ENCODE data around the gene HPCAL1. TPM values are rescaled to one million over a fixed set of nuclear protein-coding genes. Genes with fewer than 3 reads are reported as not detected.

Gene HPCAL1
- total RNA-seq, 1 experiment from 2014 or later, result 312 TPM

GRCh38 chr2:10397878-10398277 is 95.2 kb downstream of the HPCAL1 start:
- H3K79me2 ChIP-seq (ENCODE audit: low read length), result peaks cover 71% of the 10 kb centered on the region
- no peaks in the 10 kb centered on the region for H4K20me1 ChIP-seq (ENCODE audit: low read length)
- no peak for DNase-seq
- intact Hi-C loops (cut with micrococcal nuclease), result no loop called here
- no peak overlapping the region for H3K4me2 ChIP-seq (ENCODE audit: low read length)
- peaks cover 41% of the 10 kb centered on the region for H3K4me1 ChIP-seq (ENCODE audit: insufficient read depth, low read length)
- no peak overlapping the region for H3K4me3 ChIP-seq (ENCODE audit: low read length)
- TF ChIP-seq EZH2 (IDR thresholded peaks at IDR 0.05; ENCODE audit: low read length, unreplicated experiment) (no peak), CTCF (conservative IDR thresholded peaks at IDR 0.05; ENCODE audit: low read depth, low read length) (no peak), EZH2phosphoT487 (IDR thresholded peaks at IDR 0.05; ENCODE audit: borderline replicate concordance, low read length) (no peak)
- H3K9me2 ChIP-seq (replicated peaks; ENCODE audit: low read length), result no peaks in the 10 kb centered on the region
- no peak for ATAC-seq
- no peaks in the 10 kb centered on the region for H3K27me3 ChIP-seq (ENCODE audit: low read length)
- peaks cover 30% of the 10 kb centered on the region for H3K36me3 ChIP-seq (ENCODE audit: low read depth, low read length)
- no peak overlapping the region for H2AFZ ChIP-seq (ENCODE audit: low read length)
- CTCF ChIA-PET, result no interaction called here
- H3F3A ChIP-seq (ENCODE audit: low read length, unreplicated experiment), result peaks cover 8% of the 10 kb centered on the region
- H3K9ac ChIP-seq (ENCODE audit: low read length), result no peak overlapping the region
- POLR2A ChIA-PET (ENCODE audit: unreplicated experiment), result no interaction called here
- H3K27ac ChIP-seq (ENCODE audit: low read length), result no peak overlapping the region
- no peaks in the 10 kb centered on the region for H3K9me3 ChIP-seq (ENCODE audit: low read length)
- BruUV-seq (replicated peaks), result no TSS peak

- POLR2A ChIA-PET (ENCODE audit: unreplicated experiment), result interaction anchor here (0.6 kb wide), 1 partner anchor 228 kb away, joined by 7 read pairs; no protein-coding TSS in a partner anchor
- no peak overlapping the region for H3K4me3 ChIP-seq (ENCODE audit: low read length)
- H3K27ac ChIP-seq (ENCODE audit: low read length), result no peak overlapping the region
- H3K79me2 ChIP-seq (ENCODE audit: low read length), result peaks cover 71% of the 10 kb centered on the region
- H3K4me2 ChIP-seq (ENCODE audit: low read length), result no peak overlapping the region
- TF ChIP-seq CTCF (conservative IDR thresholded peaks at IDR 0.05; ENCODE audit: low read depth, low read length), result no peak
- no peak for TF ChIP-seq EZH2phosphoT487 (IDR thresholded peaks at IDR 0.05; ENCODE audit: borderline replicate concordance, low read length)
- TF ChIP-seq EZH2 (IDR thresholded peaks at IDR 0.05; ENCODE audit: low read length, unreplicated experiment), result no peak
- H3K9ac ChIP-seq (ENCODE audit: low read length), result no peak overlapping the region
- CTCF ChIA-PET, result no interaction called here
- H4K20me1 ChIP-seq (ENCODE audit: low read length), result no peaks in the 10 kb centered on the region
- H3K4me1 ChIP-seq (ENCODE audit: insufficient read depth, low read length), result peaks cover 36% of the 10 kb centered on the region
- no peak overlapping the region for H2AFZ ChIP-seq (ENCODE audit: low read length)
- H3K36me3 ChIP-seq (ENCODE audit: low read depth, low read length), result peaks cover 30% of the 10 kb centered on the region
- no peaks in the 10 kb centered on the region for H3K9me3 ChIP-seq (ENCODE audit: low read length)
- no TSS peak for BruUV-seq (replicated peaks)
- no peaks in the 10 kb centered on the region for H3K27me3 ChIP-seq (ENCODE audit: low read length)
- H3K9me2 ChIP-seq (replicated peaks; ENCODE audit: low read length), result no peaks in the 10 kb centered on the region
- no peak for DNase-seq
- intact Hi-C loops (cut with micrococcal nuclease), result no loop called here
- ATAC-seq, result no peak
- peaks cover 8% of the 10 kb centered on the region for H3F3A ChIP-seq (ENCODE audit: low read length, unreplicated experiment)
These were observed 95.8 kb downstream of the HPCAL1 start for GRCh38 chr2:10398496-10398895.

DNA sequence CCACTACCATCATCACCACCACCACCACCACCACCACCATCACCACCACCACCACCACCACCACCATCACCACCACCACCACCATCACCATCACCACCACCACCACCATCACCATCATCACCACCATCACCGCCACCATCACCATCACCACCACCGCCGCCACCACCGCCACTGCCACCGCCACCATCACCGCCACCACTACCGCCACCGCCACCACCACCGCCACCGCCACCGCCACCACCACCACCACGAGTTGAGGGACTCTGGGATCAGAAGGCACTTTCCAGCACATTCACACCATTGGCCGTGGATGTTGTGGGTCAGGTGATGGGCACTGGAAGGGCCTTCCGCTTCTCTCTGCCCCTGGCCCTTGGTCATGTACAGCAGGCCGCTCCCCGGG is 96.7 kb downstream of the HPCAL1 start:
- no peaks in the 10 kb centered on the region for H3K9me3 ChIP-seq (ENCODE audit: low read length)
- no peaks in the 10 kb centered on the region for H3K9me2 ChIP-seq (replicated peaks; ENCODE audit: low read length)
- peaks cover 41% of the 10 kb centered on the region for H3K4me1 ChIP-seq (ENCODE audit: insufficient read depth, low read length)
- peaks cover 71% of the 10 kb centered on the region for H3K79me2 ChIP-seq (ENCODE audit: low read length)
- ChIA-PET POLR2A (ENCODE audit: unreplicated experiment) (no interaction called here), CTCF (no interaction called here)
- no peaks in the 10 kb centered on the region for H3K27me3 ChIP-seq (ENCODE audit: low read length)
- H3K9ac ChIP-seq (ENCODE audit: low read length), result no peak overlapping the region
- no peak overlapping the region for H2AFZ ChIP-seq (ENCODE audit: low read length)
- no peak overlapping the region for H3K27ac ChIP-seq (ENCODE audit: low read length)
- H3K4me2 ChIP-seq (ENCODE audit: low read length), result no peak overlapping the region
- H3K4me3 ChIP-seq (ENCODE audit: low read length), result no peak overlapping the region
- BruUV-seq (replicated peaks), result no TSS peak
- no peaks in the 10 kb centered on the region for H4K20me1 ChIP-seq (ENCODE audit: low read length)
- peaks cover 8% of the 10 kb centered on the region for H3F3A ChIP-seq (ENCODE audit: low read length, unreplicated experiment)
- peaks cover 35% of the 10 kb centered on the region for H3K36me3 ChIP-seq (ENCODE audit: low read depth, low read length)
- TF ChIP-seq CTCF (conservative IDR thresholded peaks at IDR 0.05; ENCODE audit: low read depth, low read length) (no peak), EZH2phosphoT487 (IDR thresholded peaks at IDR 0.05; ENCODE audit: borderline replicate concordance, low read length) (no peak), EZH2 (IDR thresholded peaks at IDR 0.05; ENCODE audit: low read length, unreplicated experiment) (no peak)
- intact Hi-C loops (cut with micrococcal nuclease), result no loop called here
- ATAC-seq, result no peak
- no peak for DNase-seq
